ENCODE results near the gene P2RY1.

Gene P2RY1

DNA sequence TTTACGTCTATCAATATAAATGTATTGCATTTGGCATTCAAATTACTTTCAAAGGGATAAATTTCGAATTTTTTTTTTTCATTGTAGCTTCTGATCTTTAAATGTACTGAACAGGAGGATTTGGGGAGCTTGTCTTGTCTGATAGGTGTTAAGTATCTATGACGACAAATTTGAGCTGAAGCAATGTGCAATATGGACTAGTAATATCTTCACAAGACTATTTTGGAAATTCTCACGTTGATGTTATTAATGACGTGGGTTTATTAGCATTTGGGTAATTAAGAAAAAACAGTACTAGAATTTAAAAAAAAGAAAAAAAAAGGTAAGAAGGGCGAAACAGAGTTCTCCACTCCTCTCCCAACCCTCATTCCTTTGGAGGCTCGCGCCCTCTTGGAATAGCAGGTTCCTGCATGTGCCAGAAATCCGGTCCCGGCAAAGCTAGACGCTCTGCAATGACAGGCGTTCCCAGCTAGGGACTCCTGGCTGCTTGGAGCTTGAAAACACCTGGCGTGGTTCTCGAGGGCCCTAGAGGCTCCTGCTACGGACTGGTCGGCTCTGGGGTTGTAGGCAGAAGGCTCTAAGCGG is 648 bp upstream of the P2RY1 start:
- TF ChIP-seq, protein P1, sequence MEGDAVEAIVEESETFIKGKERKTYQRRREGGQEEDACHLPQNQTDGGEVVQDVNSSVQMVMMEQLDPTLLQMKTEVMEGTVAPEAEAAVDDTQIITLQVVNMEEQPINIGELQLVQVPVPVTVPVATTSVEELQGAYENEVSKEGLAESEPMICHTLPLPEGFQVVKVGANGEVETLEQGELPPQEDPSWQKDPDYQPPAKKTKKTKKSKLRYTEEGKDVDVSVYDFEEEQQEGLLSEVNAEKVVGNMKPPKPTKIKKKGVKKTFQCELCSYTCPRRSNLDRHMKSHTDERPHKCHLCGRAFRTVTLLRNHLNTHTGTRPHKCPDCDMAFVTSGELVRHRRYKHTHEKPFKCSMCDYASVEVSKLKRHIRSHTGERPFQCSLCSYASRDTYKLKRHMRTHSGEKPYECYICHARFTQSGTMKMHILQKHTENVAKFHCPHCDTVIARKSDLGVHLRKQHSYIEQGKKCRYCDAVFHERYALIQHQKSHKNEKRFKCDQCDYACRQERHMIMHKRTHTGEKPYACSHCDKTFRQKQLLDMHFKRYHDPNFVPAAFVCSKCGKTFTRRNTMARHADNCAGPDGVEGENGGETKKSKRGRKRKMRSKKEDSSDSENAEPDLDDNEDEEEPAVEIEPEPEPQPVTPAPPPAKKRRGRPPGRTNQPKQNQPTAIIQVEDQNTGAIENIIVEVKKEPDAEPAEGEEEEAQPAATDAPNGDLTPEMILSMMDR (IDR thresholded peaks at IDR 0.05; ENCODE audit: control extremely low read depth, extremely low read depth, low read depth, missing control alignments): no peak
- DNase-seq (ENCODE audit: extremely low spot score): no peak
- CTCF ChIA-PET: interaction anchor here (0.8 to 2.2 kb wide), 14 partner anchors 10 to 308 kb away, joined by 3 to 9 read pairs (median 3); no protein-coding TSS in a partner anchor
- POLR2A ChIA-PET: no interaction called here

DNA sequence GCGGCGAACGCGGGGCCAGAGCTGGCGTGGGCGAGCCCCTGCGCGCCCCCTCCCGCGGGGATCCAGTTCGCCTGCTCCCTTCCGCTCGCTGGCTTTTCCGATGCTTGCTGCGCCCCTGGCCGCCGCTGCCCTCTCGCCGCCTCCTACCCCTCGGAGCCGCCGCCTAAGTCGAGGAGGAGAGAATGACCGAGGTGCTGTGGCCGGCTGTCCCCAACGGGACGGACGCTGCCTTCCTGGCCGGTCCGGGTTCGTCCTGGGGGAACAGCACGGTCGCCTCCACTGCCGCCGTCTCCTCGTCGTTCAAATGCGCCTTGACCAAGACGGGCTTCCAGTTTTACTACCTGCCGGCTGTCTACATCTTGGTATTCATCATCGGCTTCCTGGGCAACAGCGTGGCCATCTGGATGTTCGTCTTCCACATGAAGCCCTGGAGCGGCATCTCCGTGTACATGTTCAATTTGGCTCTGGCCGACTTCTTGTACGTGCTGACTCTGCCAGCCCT is 721 bp downstream of the P2RY1 start:
- TF ChIP-seq, protein P1 (IDR thresholded peaks at IDR 0.05; ENCODE audit: control extremely low read depth, extremely low read depth, low read depth, missing control alignments): no peak
- CTCF ChIA-PET: interaction anchor here (1.0 to 3.7 kb wide), 14 partner anchors 9 to 310 kb away, joined by 3 to 18 read pairs (median 4); no protein-coding TSS in a partner anchor
- POLR2A ChIA-PET: no interaction called here
- DNase-seq (ENCODE audit: extremely low spot score): no peak

DNA sequence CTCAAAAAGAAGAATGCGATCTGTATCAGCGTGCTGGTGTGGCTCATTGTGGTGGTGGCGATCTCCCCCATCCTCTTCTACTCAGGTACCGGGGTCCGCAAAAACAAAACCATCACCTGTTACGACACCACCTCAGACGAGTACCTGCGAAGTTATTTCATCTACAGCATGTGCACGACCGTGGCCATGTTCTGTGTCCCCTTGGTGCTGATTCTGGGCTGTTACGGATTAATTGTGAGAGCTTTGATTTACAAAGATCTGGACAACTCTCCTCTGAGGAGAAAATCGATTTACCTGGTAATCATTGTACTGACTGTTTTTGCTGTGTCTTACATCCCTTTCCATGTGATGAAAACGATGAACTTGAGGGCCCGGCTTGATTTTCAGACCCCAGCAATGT is 1.3 kb downstream of the P2RY1 start:
- TF ChIP-seq, protein P1 (IDR thresholded peaks at IDR 0.05; ENCODE audit: control extremely low read depth, extremely low read depth, low read depth, missing control alignments): no peak
- POLR2A ChIA-PET: no interaction called here
- CTCF ChIA-PET: interaction anchor here (3.7 kb wide), 1 partner anchor 12 kb away, joined by 18 read pairs; no protein-coding TSS in a partner anchor
- DNase-seq (ENCODE audit: extremely low spot score): no peak

DNA sequence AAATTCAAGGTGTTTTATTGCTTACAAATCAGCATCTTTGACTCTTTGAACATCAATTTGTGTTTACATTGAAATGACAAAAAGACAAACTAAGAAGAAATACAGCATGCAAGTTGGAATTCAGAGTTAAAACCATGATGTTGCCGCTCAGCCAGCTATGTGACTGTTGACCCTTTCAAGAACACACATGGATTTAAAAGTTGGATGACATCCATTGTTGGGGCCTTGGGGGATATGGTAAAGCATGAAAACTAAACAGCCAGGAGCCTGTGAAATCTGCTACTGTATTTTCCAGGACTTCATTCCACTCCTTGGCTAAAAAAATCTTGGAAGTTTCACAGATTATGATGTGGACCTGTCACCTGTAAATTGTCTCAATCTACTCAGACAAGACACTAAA is 4.6 kb downstream of the P2RY1 start:
- ChIA-PET POLR2A (no interaction called here), CTCF (no interaction called here)
- no peak for DNase-seq (ENCODE audit: extremely low spot score)
- TF ChIP-seq, protein P1 (IDR thresholded peaks at IDR 0.05; ENCODE audit: control extremely low read depth, extremely low read depth, low read depth, missing control alignments): no peak

DNA sequence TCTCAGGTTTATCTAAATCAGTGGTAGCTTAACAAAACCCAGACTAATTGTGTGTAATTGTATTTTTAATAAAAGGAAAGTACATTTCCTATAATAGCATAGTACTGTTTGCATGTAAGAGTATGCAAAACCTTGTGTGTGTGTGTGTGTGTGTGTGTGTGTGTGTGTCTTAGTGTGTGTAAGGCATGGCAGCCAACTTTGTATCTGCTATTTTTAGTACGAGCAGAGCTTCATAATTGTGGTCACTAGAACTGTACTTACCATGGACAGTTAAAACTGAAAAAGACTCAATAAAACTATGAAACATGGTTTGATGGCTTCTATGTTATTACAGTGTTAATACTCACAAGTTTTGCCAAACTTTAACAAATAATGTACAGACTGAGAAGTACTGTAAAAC is 6.2 kb downstream of the P2RY1 start:
- TF ChIP-seq, protein P1 (IDR thresholded peaks at IDR 0.05; ENCODE audit: control extremely low read depth, extremely low read depth, low read depth, missing control alignments): no peak
- ChIA-PET POLR2A (no interaction called here), CTCF (interaction anchor here (1.0 to 1.5 kb wide), 3 partner anchors 10 to 110 kb away, joined by 3 to 4 read pairs (median 4); no protein-coding TSS in a partner anchor)
- no peak for DNase-seq (ENCODE audit: extremely low spot score)

DNA sequence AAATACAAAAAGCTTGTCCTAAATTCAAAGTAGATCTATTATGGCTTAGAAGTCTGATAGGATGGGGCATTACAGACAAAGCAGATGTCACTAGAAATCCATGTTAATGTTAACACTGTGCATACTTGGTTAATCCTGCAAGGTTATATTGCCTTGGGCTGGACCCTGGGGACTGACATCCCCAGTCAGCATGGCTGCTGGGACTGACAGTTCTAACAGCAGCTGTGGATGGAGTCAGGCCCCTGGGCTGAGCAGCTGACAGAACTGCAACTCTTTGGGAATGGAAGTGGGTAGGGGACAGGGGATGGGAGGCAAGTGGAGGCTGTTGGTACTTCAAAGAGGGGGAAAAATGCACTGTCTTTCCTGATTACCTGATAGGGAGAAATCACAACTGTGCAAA is 7.5 kb downstream of the P2RY1 start:
- CTCF ChIA-PET: interaction anchor here (1.0 kb wide), 1 partner anchor 83 kb away, joined by 3 read pairs; no protein-coding TSS in a partner anchor

More for the DNA sequence above, 7.5 kb downstream of the P2RY1 start:
- DNase-seq (ENCODE audit: extremely low spot score): no peak
- POLR2A ChIA-PET: no interaction called here
- TF ChIP-seq, protein P1 (IDR thresholded peaks at IDR 0.05; ENCODE audit: control extremely low read depth, extremely low read depth, low read depth, missing control alignments): no peak

Measured in GM10248 (cell line).